ENCODE data around the gene RAD51B.

The RAD51B gene

GRCh38 chr14:68081489-68081888 lies 261.9 kb downstream of the RAD51B start:
- Histone ChIP-seq H3K36me3 (ENCODE audit: low read depth) (no peaks in the 10 kb centered on the region), H3K9me3 (ENCODE audit: severe bottlenecking) (no peaks in the 10 kb centered on the region), H3K27ac (ENCODE audit: poor library complexity, severe bottlenecking) (no peak overlapping the region), H3K4me3 (ENCODE audit: severe bottlenecking) (no peak overlapping the region), H3K27me3 (ENCODE audit: insufficient read depth, poor library complexity, severe bottlenecking) (no peaks in the 10 kb centered on the region), H3K4me1 (ENCODE audit: insufficient read depth, poor library complexity, severe bottlenecking) (peaks cover 12% of the 10 kb centered on the region)
- ATAC-seq (ENCODE audit: low read depth) (no peak), DNase-seq (ENCODE audit: low spot score) (no peak)
- TF ChIP-seq, protein P1, sequence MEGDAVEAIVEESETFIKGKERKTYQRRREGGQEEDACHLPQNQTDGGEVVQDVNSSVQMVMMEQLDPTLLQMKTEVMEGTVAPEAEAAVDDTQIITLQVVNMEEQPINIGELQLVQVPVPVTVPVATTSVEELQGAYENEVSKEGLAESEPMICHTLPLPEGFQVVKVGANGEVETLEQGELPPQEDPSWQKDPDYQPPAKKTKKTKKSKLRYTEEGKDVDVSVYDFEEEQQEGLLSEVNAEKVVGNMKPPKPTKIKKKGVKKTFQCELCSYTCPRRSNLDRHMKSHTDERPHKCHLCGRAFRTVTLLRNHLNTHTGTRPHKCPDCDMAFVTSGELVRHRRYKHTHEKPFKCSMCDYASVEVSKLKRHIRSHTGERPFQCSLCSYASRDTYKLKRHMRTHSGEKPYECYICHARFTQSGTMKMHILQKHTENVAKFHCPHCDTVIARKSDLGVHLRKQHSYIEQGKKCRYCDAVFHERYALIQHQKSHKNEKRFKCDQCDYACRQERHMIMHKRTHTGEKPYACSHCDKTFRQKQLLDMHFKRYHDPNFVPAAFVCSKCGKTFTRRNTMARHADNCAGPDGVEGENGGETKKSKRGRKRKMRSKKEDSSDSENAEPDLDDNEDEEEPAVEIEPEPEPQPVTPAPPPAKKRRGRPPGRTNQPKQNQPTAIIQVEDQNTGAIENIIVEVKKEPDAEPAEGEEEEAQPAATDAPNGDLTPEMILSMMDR (IDR thresholded peaks at IDR 0.05; ENCODE audit: poor library complexity, severe bottlenecking) = no peak

GRCh38 chr14:68082698-68083291 lies 263.2 kb downstream of the RAD51B start:
- H3K36me3 ChIP-seq (ENCODE audit: low read depth) = no peaks in the 10 kb centered on the region
- peaks cover 7% of the 10 kb centered on the region for H3K4me1 ChIP-seq (ENCODE audit: insufficient read depth, poor library complexity, severe bottlenecking)
- no peaks in the 10 kb centered on the region for H3K9me3 ChIP-seq (ENCODE audit: severe bottlenecking)
- ATAC-seq (ENCODE audit: low read depth) (peak; percentile 69), DNase-seq (ENCODE audit: low spot score) (no peak)
- H3K27ac ChIP-seq (ENCODE audit: poor library complexity, severe bottlenecking) = no peak overlapping the region
- TF ChIP-seq, protein P1 (IDR thresholded peaks at IDR 0.05; ENCODE audit: poor library complexity, severe bottlenecking) = no peak
- H3K27me3 ChIP-seq (ENCODE audit: insufficient read depth, poor library complexity, severe bottlenecking) = no peaks in the 10 kb centered on the region
- no peak overlapping the region for H3K4me3 ChIP-seq (ENCODE audit: severe bottlenecking)

DNA sequence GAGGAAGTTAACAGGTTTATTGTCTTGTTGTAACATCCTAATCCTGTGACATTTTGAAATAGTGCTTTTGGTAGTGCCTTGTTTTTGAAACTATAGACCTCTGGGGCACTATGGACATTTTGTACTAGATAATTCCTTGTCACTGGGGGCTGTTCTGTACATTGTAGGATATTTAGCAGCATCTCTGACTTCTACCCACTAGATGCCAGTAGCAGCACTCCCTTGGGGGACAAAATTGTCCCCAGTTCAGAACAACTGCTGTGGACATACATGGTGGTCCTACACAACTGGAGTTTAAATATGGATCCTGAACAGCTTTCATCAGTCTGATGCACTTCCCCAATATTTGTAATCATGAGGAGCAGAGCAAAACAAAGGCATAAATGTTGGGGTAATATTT lies 264.7 kb downstream of the RAD51B start:
- H3K4me3 ChIP-seq (ENCODE audit: severe bottlenecking) = no peak overlapping the region
- no peaks in the 10 kb centered on the region for H3K36me3 ChIP-seq (ENCODE audit: low read depth)
- no peaks in the 10 kb centered on the region for H3K9me3 ChIP-seq (ENCODE audit: severe bottlenecking)
- no peaks in the 10 kb centered on the region for H3K27me3 ChIP-seq (ENCODE audit: insufficient read depth, poor library complexity, severe bottlenecking)
- H3K4me1 ChIP-seq (ENCODE audit: insufficient read depth, poor library complexity, severe bottlenecking) = peaks cover 21% of the 10 kb centered on the region
- TF ChIP-seq, protein P1 (IDR thresholded peaks at IDR 0.05; ENCODE audit: poor library complexity, severe bottlenecking) = peak; percentile 58
- DNase-seq (ENCODE audit: low spot score) (no peak), ATAC-seq (ENCODE audit: low read depth) (peak; percentile 24; the same call in 1 of the 3 replicates)
- no peak overlapping the region for H3K27ac ChIP-seq (ENCODE audit: poor library complexity, severe bottlenecking)

DNA sequence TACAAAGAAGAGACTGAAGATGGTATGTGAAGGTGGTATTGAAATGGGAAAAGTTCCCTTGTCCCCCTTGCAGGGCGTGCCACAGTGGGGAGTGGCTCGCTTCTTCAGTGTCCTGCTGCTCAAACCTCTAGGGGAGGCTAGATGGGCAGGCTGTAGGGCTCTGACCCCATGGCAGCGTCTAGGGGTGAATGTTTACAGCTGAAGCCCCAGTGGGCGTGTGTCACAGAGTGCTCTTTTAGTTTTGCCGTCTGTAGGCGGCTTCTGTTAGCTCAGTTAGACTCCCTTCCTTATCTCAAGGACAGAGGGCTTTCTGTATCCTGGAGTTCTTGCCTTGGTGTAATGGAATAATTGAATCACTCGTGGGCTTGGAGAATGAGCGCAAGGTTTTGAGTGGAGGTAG lies 266.2 kb downstream of the RAD51B start:
- no peak overlapping the region for H3K4me3 ChIP-seq (ENCODE audit: severe bottlenecking)
- peaks cover 21% of the 10 kb centered on the region for H3K4me1 ChIP-seq (ENCODE audit: insufficient read depth, poor library complexity, severe bottlenecking)
- H3K27ac ChIP-seq (ENCODE audit: poor library complexity, severe bottlenecking) = no peak overlapping the region
- TF ChIP-seq, protein P1 (IDR thresholded peaks at IDR 0.05; ENCODE audit: poor library complexity, severe bottlenecking) = no peak
- DNase-seq (ENCODE audit: low spot score) (no peak), ATAC-seq (ENCODE audit: low read depth) (no peak)
- no peaks in the 10 kb centered on the region for H3K9me3 ChIP-seq (ENCODE audit: severe bottlenecking)
- H3K36me3 ChIP-seq (ENCODE audit: low read depth) = no peaks in the 10 kb centered on the region
- H3K27me3 ChIP-seq (ENCODE audit: insufficient read depth, poor library complexity, severe bottlenecking) = no peaks in the 10 kb centered on the region

GRCh38 chr14:68088451-68088854 lies 268.9 kb downstream of the RAD51B start:
- H3K4me1 ChIP-seq (ENCODE audit: insufficient read depth, poor library complexity, severe bottlenecking) = peaks cover 15% of the 10 kb centered on the region
- DNase-seq (ENCODE audit: low spot score) (no peak), ATAC-seq (ENCODE audit: low read depth) (peak; percentile 37; the same call in 2 of the 3 replicates)
- H3K27me3 ChIP-seq (ENCODE audit: insufficient read depth, poor library complexity, severe bottlenecking) = no peaks in the 10 kb centered on the region
- H3K9me3 ChIP-seq (ENCODE audit: severe bottlenecking) = no peaks in the 10 kb centered on the region
- TF ChIP-seq, protein P1 (IDR thresholded peaks at IDR 0.05; ENCODE audit: poor library complexity, severe bottlenecking) = no peak
- peak overlapping the region; percentile 56 for H3K27ac ChIP-seq (ENCODE audit: poor library complexity, severe bottlenecking)
- H3K4me3 ChIP-seq (ENCODE audit: severe bottlenecking) = no peak overlapping the region
- H3K36me3 ChIP-seq (ENCODE audit: low read depth) = no peaks in the 10 kb centered on the region

Measured in RWPE2 (cell line).